T follicular helper cell (primary cell): ENCODE measurements around the gene RCAN3.
"Not testable (repeated sequence)": the region's sequence is repeated elsewhere in the genome, so short reads cannot be mapped to it uniquely, and the experiment has no call there.

Source experiments
- DNase-seq: peaks from one replicate; pipeline ENCODE4 v3.0.0-alpha.2; 2020; ENCODE audit warnings: low read depth
- total RNA-seq, 2 experiments: gene quantifications; one replicate each; lab custom pipeline; 2026; lab: John Stamatoyannopoulos, UW

Gene RCAN3
- 143 to 554 reads per million in 2 experiments for total RNA-seq

GRCh38 chr1:24502709-24503058 is at the start of gene RCAN3:
Gene RCAN3 (plus strand): TSS chr1:24502836. CDS start chr1:24514373, 11,537 bp downstream.
- peak; percentile 83 for DNase-seq

GRCh38 chr1:24452922-24453485 is 49.6 kb upstream of the RCAN3 start:
- no peak for DNase-seq

- no peak for DNase-seq
Measured at GRCh38 chr1:24454673-24455072, 48.0 kb upstream of the RCAN3 start.

- no peak for DNase-seq
Measured at GRCh38 chr1:24455272-24455671, 47.4 kb upstream of the RCAN3 start.

- no peak for DNase-seq
Measured at GRCh38 chr1:24457866-24458265, 44.8 kb upstream of the RCAN3 start.

GRCh38 chr1:24459551-24460266 is 42.9 kb upstream of the RCAN3 start:
- no peak for DNase-seq

GRCh38 chr1:24462128-24462527 is 40.5 kb upstream of the RCAN3 start:
- DNase-seq = not testable (repeated sequence)

GRCh38 chr1:24463776-24464735 is 38.6 kb upstream of the RCAN3 start:
- DNase-seq = no peak

GRCh38 chr1:24465099-24465498 is 37.5 kb upstream of the RCAN3 start:
- no peak for DNase-seq

GRCh38 chr1:24465638-24466037 is 37.0 kb upstream of the RCAN3 start:
- no peak for DNase-seq

- DNase-seq = no peak
Measured at GRCh38 chr1:24468685-24469316, 33.8 kb upstream of the RCAN3 start.

GRCh38 chr1:24470592-24470991 is 32.0 kb upstream of the RCAN3 start:
- no peak for DNase-seq

- no peak for DNase-seq
Measured at GRCh38 chr1:24472527-24473251, 29.9 kb upstream of the RCAN3 start.

- DNase-seq = no peak
Measured at GRCh38 chr1:24474193-24474592, 28.4 kb upstream of the RCAN3 start.

- no peak for DNase-seq
Measured at GRCh38 chr1:24475700-24476099, 26.9 kb upstream of the RCAN3 start.

- DNase-seq = no peak
Measured at GRCh38 chr1:24476571-24476970, 26.1 kb upstream of the RCAN3 start.

GRCh38 chr1:24477309-24477708 is 25.3 kb upstream of the RCAN3 start:
- no peak for DNase-seq

GRCh38 chr1:24481101-24481500 is 21.5 kb upstream of the RCAN3 start:
- DNase-seq = peak; percentile 44

GRCh38 chr1:24481843-24482610 is 20.6 kb upstream of the RCAN3 start:
- DNase-seq = no peak

GRCh38 chr1:24483441-24483840 is 19.2 kb upstream of the RCAN3 start:
- no peak for DNase-seq

GRCh38 chr1:24484199-24484598 is 18.4 kb upstream of the RCAN3 start:
- no peak for DNase-seq
